ENCODE measurements around the gene ZCWPW1.
"Not testable (repeated sequence)": the region's sequence is repeated elsewhere in the genome, so short reads cannot be mapped to it uniquely, and the experiment has no call there.

Gene ZCWPW1

DNA sequence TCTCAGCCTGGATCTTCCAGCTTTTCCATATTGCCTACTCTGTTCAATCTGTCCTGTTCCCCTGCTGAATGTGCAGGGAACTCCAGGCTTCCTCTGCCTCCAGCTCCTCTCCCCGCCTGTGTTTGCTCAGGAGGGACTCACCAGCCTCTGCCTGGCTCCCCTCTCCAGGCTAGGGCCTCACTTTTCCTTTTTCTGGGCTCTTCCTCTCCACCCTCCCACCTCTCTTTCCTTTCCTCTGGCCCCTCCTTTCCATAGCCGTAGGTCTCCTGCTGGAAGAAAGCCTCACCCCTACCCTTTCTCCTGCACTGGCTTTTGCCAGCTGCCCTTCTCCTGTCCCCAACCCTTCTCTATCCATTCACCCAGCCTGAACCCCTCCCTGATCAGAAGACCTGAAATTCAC is 30.3 kb downstream of the ZCWPW1 start:
- DNase-seq: no peak

DNA sequence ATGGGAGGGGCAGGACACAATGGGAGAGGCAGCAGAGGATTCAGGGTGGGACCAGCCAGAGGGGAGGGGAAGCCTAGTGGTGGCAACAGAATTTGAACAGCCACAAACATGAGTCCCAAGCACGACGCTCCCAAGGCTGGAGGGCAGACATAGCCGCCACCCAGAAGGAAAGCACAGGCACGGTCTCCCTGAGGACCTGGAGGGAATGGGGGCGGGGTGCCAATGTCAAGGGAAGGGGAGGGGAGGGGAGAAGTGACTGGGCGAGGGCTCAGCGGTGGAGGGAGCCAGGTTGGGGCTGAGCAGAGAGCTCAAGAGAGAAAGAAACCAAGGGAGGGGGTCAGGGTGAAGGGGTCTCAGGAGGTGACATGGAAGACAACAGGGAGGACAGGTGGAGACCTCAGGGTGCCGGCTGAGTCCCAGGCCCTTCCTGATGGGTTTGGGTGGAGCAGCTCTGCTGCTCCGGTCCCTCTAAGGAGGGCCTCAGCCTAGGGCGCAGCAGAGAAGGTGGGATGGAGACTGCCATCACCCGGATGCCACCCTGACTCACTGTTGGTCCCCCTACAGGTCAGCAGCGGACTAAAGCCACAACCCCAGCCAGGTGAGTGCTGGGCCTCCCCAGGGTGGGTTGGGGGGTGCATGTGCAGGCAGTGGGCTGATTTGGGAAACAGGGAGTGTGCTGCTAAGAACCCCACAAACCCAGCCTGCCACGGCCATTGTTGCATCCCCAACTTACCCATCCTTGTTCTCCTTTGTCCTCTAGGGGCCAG is 31.0 kb downstream of the ZCWPW1 start:
- no peak for DNase-seq

DNA sequence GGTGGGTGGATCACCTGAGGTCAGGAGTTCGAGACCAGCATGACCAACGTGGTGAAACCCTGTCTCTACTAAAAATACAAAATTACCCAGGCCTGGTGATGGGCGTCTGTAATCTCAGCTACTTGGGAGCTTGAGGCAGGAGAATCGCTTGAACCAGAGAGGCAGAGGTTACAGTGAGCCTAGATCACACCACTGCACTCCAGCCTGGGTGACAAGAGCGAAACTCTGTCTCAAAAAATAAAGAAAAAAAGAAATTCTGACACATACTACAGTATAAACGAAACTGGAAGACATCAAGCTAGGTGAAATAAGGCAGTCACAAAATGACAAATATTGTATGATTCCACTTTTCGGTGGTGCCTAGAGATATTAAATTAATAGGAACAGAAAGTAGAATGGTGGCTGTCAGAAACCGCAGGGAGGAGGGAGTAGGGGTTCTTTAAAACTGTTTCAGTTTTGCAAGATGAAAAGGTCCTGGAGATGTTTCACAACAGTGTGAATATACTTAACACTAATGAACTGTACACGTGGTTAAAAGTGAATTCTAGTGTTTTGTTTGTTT is 32.0 kb downstream of the ZCWPW1 start:
- no peak for DNase-seq

DNA sequence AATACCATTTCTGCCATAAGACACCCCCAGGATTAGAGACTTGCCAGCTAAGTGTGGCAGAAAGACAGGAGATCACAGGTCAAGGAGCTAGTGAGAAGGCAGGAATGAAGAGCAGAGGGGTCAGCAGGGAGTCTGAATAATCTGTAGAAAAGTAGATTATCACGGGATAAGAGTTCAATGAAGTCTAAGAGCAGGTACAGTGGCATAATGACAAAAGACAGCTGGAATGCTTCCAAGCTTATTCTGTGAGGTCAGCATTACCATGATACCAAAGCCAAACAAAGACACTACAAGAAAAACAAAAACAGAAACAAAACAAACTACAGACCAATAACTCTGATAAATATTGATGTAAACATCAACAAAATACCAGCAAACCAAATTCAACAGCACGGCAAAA is 34.4 kb downstream of the ZCWPW1 start:
- DNase-seq: no peak

DNA sequence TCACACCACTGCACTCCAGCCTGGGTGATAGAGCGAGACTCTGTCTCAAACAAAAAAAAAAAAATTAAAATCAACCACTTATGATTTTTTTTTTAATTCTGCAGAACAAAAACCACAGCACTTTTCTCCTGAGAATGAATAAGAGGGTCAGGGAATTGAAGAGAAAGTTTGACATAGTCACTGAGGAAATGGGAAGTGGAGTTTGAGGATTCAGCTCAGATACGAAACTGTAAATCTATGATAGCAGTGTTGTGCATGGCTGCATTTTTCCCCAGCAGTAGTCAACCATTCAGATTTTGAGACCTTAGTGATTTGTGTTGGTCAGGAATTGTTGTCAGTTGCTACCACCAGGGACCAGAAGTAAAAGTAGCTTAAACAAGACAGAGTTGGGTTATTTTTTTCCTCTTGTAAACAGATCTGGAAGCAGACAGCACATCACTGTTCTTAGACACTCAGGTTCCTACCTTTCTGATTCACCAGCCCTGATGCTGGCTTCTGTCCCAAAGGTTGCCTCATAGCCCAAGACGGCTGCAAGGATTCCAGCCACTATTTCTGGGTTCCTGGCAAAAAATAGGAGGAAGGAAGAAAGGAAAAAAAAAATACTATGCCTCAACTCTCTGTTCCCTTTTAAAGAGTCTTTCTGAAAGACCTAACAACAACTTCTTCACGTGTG is 35.1 kb downstream of the ZCWPW1 start:
- no peak for DNase-seq

DNA sequence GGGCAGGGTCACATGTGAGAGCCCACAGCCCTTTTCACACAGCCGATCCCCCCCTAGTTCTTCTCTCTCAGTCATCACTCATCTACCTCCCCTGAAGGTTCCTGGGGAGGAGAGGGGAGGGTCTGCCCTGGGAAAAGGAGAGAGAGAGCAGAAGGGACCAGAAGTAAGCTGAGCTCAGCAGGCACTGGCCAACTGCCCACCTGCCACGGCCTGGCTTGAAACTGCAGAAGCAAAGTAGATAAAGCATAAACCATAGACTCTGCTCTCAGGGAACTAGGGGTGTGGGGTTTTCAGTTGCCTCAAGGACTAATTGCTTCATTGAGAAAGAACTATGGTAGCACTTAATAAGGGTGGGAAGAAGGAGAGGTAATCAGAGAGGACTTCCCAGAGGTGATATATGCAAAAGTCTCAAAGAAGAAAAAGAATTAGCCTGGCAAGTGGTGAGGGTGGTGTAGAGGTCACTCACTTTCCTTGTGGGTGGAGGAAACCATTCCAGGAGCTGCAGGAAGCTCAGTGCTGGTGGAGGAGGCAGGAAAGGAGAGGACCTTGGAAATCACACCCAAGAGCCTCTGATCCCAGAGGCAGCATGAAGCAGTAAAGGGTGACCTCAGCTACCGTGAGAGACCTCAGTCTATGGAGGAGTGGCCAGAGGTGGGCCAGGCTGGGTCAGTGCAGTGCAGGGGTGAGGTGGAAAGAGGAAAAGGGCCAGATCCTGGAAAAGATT is 38.1 kb downstream of the ZCWPW1 start:
- DNase-seq: no peak

DNA sequence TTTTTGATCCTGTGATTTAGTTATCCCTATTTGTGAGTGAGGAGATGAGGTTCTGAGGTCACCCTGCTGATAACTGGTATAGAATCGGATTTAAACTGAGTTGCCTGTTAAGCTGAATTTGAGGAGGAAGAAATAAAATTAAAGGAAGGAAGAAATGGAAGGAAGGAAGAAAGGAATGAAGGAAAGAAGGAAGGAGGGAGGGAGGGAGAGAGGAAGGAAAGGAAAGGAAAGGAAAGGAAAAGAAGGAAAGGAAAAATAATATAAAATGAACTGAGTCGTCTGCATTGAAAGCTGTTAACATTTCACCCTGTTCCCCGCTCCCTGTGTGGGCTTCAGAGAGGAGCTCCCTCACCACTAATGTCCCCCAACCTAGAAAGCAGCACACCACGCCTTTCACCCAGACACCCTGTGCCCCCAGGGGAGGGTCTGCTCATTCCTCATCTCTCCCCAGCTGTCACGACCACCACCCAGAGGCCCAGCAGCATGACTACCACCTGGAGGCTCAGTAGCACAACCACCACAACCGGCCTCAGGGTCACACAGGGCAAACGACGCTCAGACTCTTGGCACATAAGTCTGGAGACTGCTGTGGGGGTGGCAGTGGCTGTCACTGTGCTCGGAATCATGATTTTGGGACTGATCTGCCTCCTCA is 38.9 kb downstream of the ZCWPW1 start:
- DNase-seq: no peak

DNA sequence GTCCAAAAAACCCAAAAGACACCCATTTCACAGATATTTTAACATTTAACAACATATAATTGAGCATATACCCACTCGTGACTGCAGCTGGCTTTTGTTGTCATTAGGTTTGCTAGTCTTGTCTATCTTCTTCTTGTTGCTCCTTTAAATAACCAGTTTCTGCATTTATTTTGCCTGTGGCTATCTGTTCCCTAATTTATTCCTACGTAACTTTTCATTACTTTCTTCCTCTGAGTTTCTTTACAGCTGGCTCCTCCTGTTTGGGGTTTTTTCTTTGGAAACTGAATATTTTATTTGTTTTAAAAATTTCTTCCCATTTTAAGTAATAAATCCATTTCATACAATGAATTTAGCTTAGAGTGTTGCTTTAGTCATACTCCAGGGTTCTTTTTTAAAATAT is 40.8 kb downstream of the ZCWPW1 start:
- no peak for DNase-seq

DNA sequence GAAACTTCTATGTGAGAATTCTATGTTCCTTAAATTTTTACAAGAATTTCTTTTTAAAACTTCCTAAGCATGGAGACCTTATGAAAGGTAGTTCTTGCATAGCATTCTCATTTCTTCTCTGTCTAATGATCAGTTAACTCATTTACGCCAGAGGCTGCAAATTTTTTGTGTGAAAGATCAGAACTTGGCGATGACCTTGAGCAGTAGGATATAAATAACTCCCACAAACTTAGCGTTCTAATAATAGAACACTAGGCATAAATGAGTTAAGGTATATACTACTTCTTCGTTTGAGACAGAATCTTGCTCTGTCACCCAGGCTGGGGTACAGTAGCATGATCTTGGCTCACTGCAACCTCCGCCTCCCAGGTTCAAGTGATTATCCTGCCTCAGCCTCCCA is 41.6 kb downstream of the ZCWPW1 start:
- DNase-seq: no peak

DNA sequence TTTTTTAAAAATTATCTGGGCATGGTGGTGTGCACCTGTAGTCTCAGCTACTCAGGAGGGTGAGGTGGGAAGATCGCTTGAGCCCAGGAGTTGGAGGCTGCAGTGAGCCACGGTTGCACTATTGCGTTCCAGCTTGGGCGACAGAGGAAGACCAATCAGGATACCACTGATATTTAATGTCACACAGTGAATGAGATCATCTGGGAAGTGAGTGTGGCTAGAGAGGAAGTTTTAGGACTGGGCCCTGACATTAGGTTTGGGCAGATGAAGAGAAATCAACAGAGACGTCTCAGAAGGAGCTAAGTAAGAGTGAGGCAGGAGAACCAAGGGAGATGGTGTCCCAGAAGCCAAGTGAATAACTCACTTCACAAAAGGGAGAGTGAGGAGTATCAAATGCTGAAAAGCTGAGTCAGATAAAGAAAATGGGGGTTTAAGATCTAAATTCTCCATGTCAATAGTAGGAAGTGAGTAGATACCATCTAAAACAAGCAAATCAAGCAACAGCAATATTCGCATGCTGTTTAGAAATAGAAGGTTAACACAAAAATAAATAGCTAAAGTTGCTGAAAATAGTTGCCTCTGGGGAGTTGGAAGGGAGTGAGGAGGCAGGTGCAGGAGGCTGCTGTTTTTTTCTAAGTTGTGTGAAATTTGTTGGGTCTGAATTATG is 43.7 kb downstream of the ZCWPW1 start:
- no peak for DNase-seq

DNA sequence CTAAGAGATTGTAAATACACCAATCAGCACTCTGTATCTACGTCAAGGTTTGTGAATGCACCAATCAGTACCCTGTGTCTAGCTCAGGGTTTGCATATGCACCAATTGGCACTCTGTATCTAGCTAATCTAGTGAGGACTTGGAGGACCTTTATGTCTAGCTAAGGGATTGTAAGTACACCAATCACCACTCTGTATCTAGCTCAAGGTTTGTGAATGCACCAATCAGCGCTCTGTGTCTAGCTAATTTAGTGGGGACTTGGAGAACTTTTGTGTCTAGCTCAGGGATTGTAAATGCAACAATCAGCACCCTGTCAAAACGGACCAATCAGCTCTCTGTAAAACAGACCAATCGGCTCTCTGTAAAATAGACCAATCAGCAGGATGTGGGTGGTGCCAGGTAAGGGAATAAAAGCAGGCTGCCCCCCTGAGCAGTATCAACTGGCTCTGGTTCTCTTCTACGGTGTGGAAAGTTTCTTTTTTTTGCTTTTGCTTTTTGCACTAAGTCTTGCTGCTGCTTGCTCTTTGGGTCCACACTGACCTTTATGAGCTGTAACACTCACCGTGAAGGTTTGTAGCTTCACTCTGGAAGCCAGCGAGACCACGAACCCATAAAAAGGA is 46.2 kb downstream of the ZCWPW1 start:
- not testable (repeated sequence) for DNase-seq

DNA sequence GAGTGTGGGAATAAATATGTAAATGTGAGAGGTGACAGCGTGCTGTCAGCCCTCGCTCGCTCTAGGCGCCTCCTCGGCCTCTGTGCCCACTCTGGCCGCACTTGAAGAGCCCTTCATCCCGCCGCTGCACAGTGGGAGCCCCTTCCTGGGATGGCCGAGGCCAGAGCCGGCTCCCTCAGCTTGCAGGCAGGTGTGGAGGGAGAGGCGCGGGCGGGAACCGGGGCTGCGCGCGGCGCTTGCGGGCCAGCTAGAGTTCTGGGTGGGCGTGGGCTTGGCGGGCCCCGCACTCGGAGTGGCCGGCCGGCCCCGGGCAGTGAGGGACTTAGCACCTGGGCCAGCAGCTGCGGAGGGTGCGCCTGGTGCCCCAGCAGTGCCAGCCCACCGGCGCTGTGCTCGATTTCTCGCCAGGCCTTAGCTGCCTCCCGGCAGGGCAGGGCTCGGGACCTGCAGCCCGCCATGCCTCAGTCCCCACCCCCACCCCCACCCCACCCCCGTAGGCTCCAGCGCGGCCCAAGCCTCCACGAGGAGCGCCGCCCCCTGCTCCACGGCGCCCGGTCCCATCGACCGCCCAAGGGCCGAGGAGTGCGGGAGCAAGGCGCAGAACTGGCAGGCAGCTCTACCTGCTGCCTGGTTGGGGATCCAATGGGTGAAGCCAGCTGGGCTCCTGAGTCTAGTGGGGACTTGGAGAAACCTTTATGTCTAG is 46.8 kb downstream of the ZCWPW1 start:
- DNase-seq: not testable (repeated sequence)

DNA sequence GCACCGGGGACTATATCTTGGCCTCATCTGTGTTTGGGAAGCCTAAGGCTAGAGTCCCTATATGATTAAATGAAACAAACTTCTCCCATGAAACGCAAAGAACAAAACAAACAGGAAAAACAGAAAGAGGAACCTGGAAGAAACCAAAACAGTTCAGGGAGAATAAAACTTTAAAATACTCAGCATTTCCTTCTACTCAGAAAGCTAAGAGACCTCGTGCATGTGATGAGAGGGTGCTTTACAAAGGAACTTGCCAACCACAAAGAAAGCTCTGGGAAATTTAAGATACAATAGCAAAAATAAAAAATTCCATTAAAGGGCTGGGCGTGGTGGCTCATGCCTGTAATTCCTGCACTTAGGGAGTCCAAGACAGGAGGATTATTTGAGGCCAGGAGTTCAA is 48.3 kb downstream of the ZCWPW1 start:
- DNase-seq: no peak

DNA sequence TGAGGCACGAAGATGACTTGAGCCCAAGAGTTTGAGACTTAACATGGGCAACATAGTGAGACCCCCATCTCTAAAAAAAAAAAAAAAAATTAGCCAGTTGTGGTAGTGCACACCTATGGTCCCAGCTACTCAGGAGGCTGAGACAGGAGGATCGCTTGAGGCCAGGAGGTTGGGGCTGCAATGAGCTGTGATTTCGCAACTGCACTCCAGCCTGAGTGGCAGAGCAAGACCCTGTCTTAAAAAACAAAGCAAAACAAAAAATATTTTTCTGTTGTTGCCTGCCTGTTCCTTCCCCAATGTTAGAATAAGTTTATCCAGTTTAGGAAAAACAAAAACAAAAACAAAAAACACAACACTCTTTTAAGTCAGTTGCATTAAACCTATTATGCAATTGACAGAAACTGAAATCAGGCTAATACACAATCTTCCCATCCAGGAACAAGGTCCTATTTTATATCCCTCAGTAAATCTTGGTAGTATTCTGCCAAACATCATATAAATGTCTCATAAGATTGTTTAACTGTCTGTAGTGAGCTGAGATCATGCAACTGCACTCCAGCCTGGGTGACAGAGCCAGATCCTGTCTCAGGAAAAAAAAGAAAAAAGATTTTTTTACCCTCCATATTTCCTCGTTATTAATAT is 50.3 kb downstream of the ZCWPW1 start:
- no peak for DNase-seq

DNA sequence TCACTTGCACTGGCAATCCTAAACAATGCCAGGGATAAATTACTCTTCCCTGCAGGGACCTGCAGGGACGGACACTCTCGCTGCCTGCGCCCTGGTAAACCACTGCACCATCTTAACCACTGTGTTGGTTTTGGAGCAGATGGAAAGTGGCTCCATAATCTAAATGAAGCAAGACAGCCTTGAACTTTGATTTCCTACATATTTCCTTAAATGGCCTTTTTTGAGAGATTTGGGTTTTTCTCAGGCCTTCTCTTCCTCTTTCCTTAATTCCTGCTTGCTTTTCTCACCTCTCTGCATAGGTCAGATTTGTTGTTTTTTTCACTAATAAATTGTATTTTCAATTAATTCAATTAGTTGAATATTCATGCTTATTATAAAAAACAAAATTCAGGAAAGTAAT is 52.4 kb downstream of the ZCWPW1 start:
- no peak for DNase-seq

DNA sequence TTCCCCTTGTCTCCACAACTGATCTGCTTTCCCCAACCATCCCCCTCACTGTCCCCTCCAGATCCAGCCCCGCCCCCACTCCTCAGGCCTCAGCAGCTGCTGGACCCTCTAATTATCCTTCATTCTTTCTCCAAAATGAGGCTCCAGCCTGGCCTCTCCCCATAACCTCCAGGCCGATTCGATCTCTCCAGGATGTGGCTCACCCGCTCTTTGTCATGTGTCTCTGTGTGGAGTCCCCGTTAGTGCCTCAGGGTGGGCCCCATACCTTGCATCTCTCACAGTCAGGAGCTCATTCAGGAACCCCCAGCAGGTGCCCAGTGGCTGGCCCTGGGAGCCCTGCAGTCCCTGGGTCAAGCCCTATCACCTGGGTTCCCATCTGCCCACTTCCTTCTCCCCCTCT is 53.9 kb downstream of the ZCWPW1 start:
- no peak for DNase-seq

DNA sequence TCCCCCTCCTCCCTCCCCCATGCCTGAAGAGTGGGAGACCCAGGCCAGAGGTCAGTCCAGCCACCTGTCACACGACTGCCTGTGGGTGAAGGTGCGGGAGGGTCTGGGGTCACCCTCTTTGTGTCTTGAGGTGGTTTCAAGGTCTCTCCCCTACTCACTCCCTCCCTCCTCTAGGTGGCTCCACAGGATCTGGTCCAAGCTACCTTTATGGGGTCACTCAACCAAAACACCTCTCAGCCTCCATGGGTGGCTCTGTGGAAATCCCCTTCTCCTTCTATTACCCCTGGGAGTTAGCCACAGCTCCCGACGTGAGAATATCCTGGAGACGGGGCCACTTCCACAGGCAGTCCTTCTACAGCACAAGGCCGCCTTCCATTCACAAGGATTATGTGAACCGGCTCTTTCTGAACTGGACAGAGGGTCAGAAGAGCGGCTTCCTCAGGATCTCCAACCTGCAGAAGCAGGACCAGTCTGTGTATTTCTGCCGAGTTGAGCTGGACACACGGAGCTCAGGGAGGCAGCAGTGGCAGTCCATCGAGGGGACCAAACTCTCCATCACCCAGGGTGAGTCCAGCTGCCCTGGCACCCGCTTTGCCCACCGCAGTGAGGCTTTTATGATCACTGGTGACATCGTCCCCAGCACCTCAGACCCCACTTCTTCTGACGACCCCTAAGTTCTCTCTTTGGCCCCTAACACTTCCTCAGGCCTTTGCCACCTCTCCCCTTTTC is 54.5 kb downstream of the ZCWPW1 start:
- DNase-seq: not testable (repeated sequence)

DNA sequence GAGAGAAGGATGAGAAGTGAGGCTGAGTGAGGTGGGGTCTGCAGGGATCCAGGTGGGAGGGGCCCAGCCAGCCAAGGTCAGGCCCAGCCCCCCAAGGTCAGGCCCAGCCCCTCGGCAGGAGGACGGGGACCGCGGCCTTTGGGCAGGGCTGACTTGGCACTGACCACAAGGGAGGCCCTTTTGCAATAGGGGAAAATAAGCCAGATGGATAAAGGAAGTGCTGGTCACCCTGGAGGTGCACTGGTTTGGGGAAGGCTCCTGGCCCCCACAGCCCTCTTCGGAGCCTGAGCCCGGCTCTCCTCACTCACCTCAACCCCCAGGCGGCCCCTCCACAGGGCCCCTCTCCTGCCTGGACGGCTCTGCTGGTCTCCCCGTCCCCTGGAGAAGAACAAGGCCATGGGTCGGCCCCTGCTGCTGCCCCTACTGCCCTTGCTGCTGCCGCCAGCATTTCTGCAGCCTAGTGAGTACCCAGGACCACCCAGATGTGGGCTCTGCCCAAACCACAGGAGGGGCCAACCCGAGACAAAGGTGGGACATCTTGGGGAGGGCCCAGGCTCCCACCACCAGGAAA is 55.2 kb downstream of the ZCWPW1 start, which contains the start of gene PILRA:
Gene PILRA (plus strand): TSS at position 227 of the 571 bp plus-strand sequence. CDS start 170 bp downstream, at position 397.
- DNase-seq: no peak

DNA sequence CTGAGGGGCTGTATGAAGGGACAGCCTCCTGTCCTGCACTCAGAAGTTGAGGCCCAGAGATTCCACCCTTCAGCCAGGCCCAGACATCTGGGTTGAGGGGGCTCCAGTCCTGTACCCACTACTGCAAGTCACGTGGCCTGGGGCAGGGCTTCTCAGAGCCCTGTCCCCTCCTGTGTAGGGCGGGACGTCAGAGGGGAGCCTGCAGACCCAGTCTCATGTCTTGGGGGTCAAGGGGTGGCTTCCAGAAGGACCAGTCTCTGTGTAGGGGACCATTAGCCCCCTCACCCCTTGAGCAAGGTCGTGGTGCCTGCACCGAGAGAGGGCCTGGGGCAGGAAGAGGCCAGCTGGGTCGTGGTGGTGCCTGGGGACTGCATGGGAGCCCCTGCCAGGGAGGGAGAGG is 55.8 kb downstream of the ZCWPW1 start:
- DNase-seq: no peak

DNA sequence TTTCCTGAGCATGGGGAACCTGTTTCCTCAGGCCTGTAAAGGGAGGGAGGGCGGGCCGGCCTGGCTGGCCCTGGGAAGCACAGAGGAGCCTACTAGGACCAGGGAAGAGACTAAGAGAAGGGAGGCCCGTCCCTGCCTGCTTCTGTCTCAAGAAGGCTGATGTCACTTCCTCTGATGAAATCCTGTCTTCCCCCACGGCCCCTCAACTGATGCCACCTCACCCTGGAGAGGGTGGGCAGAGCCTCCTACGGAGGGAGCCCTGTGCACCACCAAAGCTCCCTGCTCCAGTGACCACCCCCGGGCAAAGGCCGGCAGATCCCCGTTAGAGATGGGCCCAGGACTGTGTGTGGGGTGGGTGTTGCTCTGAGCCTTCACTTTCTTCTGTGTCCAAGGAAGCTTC is 56.2 kb downstream of the ZCWPW1 start:
- DNase-seq: no peak
